WERI-Rb-1 (cell line): ENCODE data around the gene DOLPP1.
A peak's percentile ranks its signal among the peaks of the same experiment; 100 is the strongest.

Experiments used
- DNase-seq: peaks from one replicate; pipeline ENCODE4 v3.0.0-alpha.2; 2020
- H3K27ac ChIP-seq: fragments of 250-450 bp; sonication (Bioruptor Pico); 2 replicates; pipeline ENCODE4 v1.5.1; 2020; ENCODE audit warnings: mild to moderate bottlenecking, moderate library complexity
- H3K27me3 ChIP-seq: fragments of 250-450 bp; sonication (Bioruptor Pico); 2 replicates; pipeline ENCODE4 v1.5.1; 2021; ENCODE audit warnings: mild to moderate bottlenecking, low read depth, moderate library complexity; ENCODE audit not compliant: insufficient read depth, severe bottlenecking
- H3K36me3 ChIP-seq: fragments of 250-450 bp; sonication (Bioruptor Pico); 2 replicates; pipeline ENCODE4 v1.5.1; 2020; ENCODE audit warnings: mild to moderate bottlenecking, moderate library complexity
- H3K4me3 ChIP-seq: 2 replicates; pipeline ENCODE4 v1.5.1; 2011; ENCODE audit warnings: low read depth, mild to moderate bottlenecking, control low read depth, low read length
- H3K9me3 ChIP-seq: fragments of 250-450 bp; sonication (Bioruptor Pico); 2 replicates; pipeline ENCODE4 v1.5.1; 2021; ENCODE audit warnings: mild to moderate bottlenecking, moderate library complexity; ENCODE audit not compliant: severe bottlenecking
- CTCF ChIP-seq: IDR thresholded peaks from 2 replicates; pipeline ENCODE4 v1.5.1; 2011; ENCODE audit warnings: low read depth, mild to moderate bottlenecking, control low read depth, inconsistent platforms, low read length

DOLPP1 gene

GRCh38 chr9:129079829-129080228 lies 1.1 kb upstream of the DOLPP1 start:
- Histone ChIP-seq H3K4me3 (no peak overlapping the region), H3K27ac (no peak overlapping the region; the same call in 1 of the 2 replicates), H3K36me3 (peaks cover 30% of the 10 kb centered on the region), H3K27me3 (no peaks in the 10 kb centered on the region), H3K9me3 (no peaks in the 10 kb centered on the region)
- TF ChIP-seq CTCF = no peak
- no peak for DNase-seq

GRCh38 chr9:129080298-129080600 lies 662 bp upstream of the DOLPP1 start:
- TF ChIP-seq CTCF = no peak
- H3K27me3 ChIP-seq = no peaks in the 10 kb centered on the region
- H3K9me3 ChIP-seq = no peaks in the 10 kb centered on the region
- DNase-seq = no peak
- peak overlapping the region; percentile 48 for H3K27ac ChIP-seq
- peaks cover 34% of the 10 kb centered on the region for H3K36me3 ChIP-seq
- H3K4me3 ChIP-seq = peak overlapping the region; percentile 51

GRCh38 chr9:129081388-129081904 lies 535 bp downstream of the DOLPP1 start:
- Histone ChIP-seq H3K27ac (peak overlapping the region; percentile 96), H3K27me3 (no peaks in the 10 kb centered on the region)

GRCh38 chr9:129084087-129084486 lies 3.2 kb downstream of the DOLPP1 start:
- H3K9me3 ChIP-seq = no peaks in the 10 kb centered on the region
- H3K4me3 ChIP-seq = no peak overlapping the region
- no peak for DNase-seq
- TF ChIP-seq CTCF = no peak
- H3K27ac ChIP-seq = no peak overlapping the region
- peaks cover 62% of the 10 kb centered on the region for H3K36me3 ChIP-seq
- H3K27me3 ChIP-seq = no peaks in the 10 kb centered on the region

More at GRCh38 chr9:129081388-129081904, 535 bp downstream of the DOLPP1 start:
- peak overlapping the region; percentile 76 for H3K4me3 ChIP-seq
- TF ChIP-seq CTCF = no peak
- DNase-seq = no peak
- peaks cover 46% of the 10 kb centered on the region for H3K36me3 ChIP-seq
- no peaks in the 10 kb centered on the region for H3K9me3 ChIP-seq

GRCh38 chr9:129089246-129089645 lies 8.3 kb downstream of the DOLPP1 start:
- DNase-seq = no peak
- no peaks in the 10 kb centered on the region for H3K27me3 ChIP-seq
- no peak overlapping the region for H3K27ac ChIP-seq
- no peak overlapping the region for H3K4me3 ChIP-seq
- no peak for TF ChIP-seq CTCF
- peaks cover 53% of the 10 kb centered on the region for H3K36me3 ChIP-seq
- H3K9me3 ChIP-seq = no peaks in the 10 kb centered on the region
